IMR-90 (cell line): ENCODE results near the gene PI4KA. TPM values are rescaled to one million over a fixed set of nuclear protein-coding genes. Genes with fewer than 3 reads are reported as not detected.
"Not testable (repeated sequence)": the region's sequence is repeated elsewhere in the genome, so short reads cannot be mapped to it uniquely, and the experiment has no call there.

Experiments
- ATAC-seq: fragments of 200-7000 bp; cut with Tn5 transposase; 2 replicates; pipeline ENCODE4 v1.9.1; 2020; ENCODE audit warnings: low read depth, mild to moderate bottlenecking, moderate library complexity
- BruUV-seq: library from RNA; stranded (reverse); fragments of 400-500 nt; replicated peaks from 2 replicates; lab custom pipeline; 2021; lab: Mats Ljungman, UMichigan
- CTCF ChIA-PET: fragments of 300-600 bp; formaldehyde crosslinking; extraction: SDS; loops from one replicate; lab custom pipeline; 2021; ENCODE audit warnings: antibody characterized with exemption; lab: Yijun Ruan, JAX
- POLR2A ChIA-PET: fragments of 300-600 bp; sonication (Branson Sonifier 250); formaldehyde crosslinking; loops from one replicate; lab custom pipeline; 2022; ENCODE audit warnings: antibody characterized with exemption; ENCODE audit not compliant: unreplicated experiment; lab: Charles Lee
- DNase-seq: peaks from one replicate; pipeline ENCODE4 v3.0.0; 2013
- H2AFZ ChIP-seq: replicated peaks from 2 replicates; pipeline ENCODE3; 2013; ENCODE audit warnings: low read length, mild to moderate bottlenecking; ENCODE audit not compliant: poor library complexity
- H2AK5ac ChIP-seq: 2 replicates; pipeline ENCODE4 v1.6.1; 2013; ENCODE audit warnings: low read depth, low read length, inconsistent platforms
- H2AK9ac ChIP-seq: replicated peaks from 2 replicates; pipeline ENCODE3; 2013; ENCODE audit warnings: mild to moderate bottlenecking, low read depth, low read length, moderate library complexity; ENCODE audit not compliant: poor library complexity
- H2BK120ac ChIP-seq: 2 replicates; pipeline ENCODE4 v1.6.1; 2013; ENCODE audit warnings: low read depth, low read length, inconsistent platforms
- H2BK15ac ChIP-seq: 3 replicates; pipeline ENCODE4 v1.6.1; 2013; ENCODE audit warnings: low read depth, low read length, inconsistent platforms
- H2BK20ac ChIP-seq: 2 replicates; pipeline ENCODE4 v1.6.1; 2013; ENCODE audit warnings: low read depth, mild to moderate bottlenecking, inconsistent platforms, low read length, moderate library complexity
- H2BK5ac ChIP-seq: 2 replicates; pipeline ENCODE4 v1.6.1; 2013; ENCODE audit warnings: mild to moderate bottlenecking, low read depth, low read length, inconsistent platforms; ENCODE audit not compliant: poor library complexity, severe bottlenecking
- H3K14ac ChIP-seq: replicated peaks from 2 replicates; pipeline ENCODE4 v1.6.1; 2013; ENCODE audit warnings: low read depth, low read length, inconsistent platforms
- H3K18ac ChIP-seq: 2 replicates; pipeline ENCODE4 v1.6.1; 2013; ENCODE audit warnings: low read depth, low read length, control low read depth
- H3K23ac ChIP-seq: 2 replicates; pipeline ENCODE4 v1.6.1; 2013; ENCODE audit warnings: low read depth, low read length, inconsistent platforms
- H3K27ac ChIP-seq: 2 replicates; pipeline ENCODE4 v1.5.1; 2013; ENCODE audit warnings: mild to moderate bottlenecking, control low read depth, low read length; ENCODE audit not compliant: insufficient read depth
- H3K27me3 ChIP-seq: 2 replicates; pipeline ENCODE4 v1.6.1; 2013; ENCODE audit warnings: low read length; ENCODE audit not compliant: control insufficient read depth, insufficient read depth
- H3K36me3 ChIP-seq: 2 replicates; pipeline ENCODE4 v1.6.1; 2013; ENCODE audit warnings: low read length, mixed read lengths; ENCODE audit not compliant: control insufficient read depth, insufficient read depth
- H3K4ac ChIP-seq: 2 replicates; pipeline ENCODE4 v1.6.1; 2013; ENCODE audit warnings: low read depth, low read length, inconsistent platforms
- H3K4me1 ChIP-seq: 2 replicates; pipeline ENCODE4 v1.6.1; 2013; ENCODE audit warnings: low read length, mixed read lengths; ENCODE audit not compliant: control insufficient read depth, insufficient read depth
- H3K4me2 ChIP-seq: 2 replicates; pipeline ENCODE4 v1.6.1; 2013; ENCODE audit warnings: low read depth, mild to moderate bottlenecking, control low read depth, low read length, moderate library complexity
- H3K4me3 ChIP-seq: 2 replicates; pipeline ENCODE4 v1.5.1; 2013; ENCODE audit warnings: low read depth, mild to moderate bottlenecking, control low read depth, low read length, moderate library complexity; ENCODE audit not compliant: insufficient read depth
- H3K56ac ChIP-seq: 2 replicates; pipeline ENCODE4 v1.6.1; 2013; ENCODE audit warnings: low read length, inconsistent platforms; ENCODE audit not compliant: insufficient read depth; ENCODE audit errors: extremely low read depth
- H3K79me1 ChIP-seq, 2 experiments: 2 replicates each; pipeline ENCODE4 v1.6.1; 2013; ENCODE audit warnings: low read length in 2 of 2, inconsistent platforms in 1 of 2, low read depth in 1 of 2
- H3K9ac ChIP-seq: 2 replicates; pipeline ENCODE4 v1.6.1; 2013; ENCODE audit warnings: low read depth, low read length, control low read depth
- H3K9me1 ChIP-seq: 2 replicates; pipeline ENCODE4 v1.6.1; 2013; ENCODE audit warnings: low read length, inconsistent platforms; ENCODE audit not compliant: insufficient read depth
- H3K9me3 ChIP-seq: 2 replicates; pipeline ENCODE4 v1.6.1; 2013; ENCODE audit warnings: low read length; ENCODE audit not compliant: control insufficient read depth, insufficient read depth
- H4K20me1 ChIP-seq: 2 replicates; pipeline ENCODE4 v1.6.1; 2013; ENCODE audit warnings: low read length, inconsistent platforms; ENCODE audit not compliant: insufficient read depth
- H4K5ac ChIP-seq: 2 replicates; pipeline ENCODE4 v1.6.1; 2013; ENCODE audit warnings: mild to moderate bottlenecking, low read depth, low read length, control low read depth
- H4K8ac ChIP-seq, 2 experiments: 2 replicates each; pipeline ENCODE4 v1.6.1; 2013; ENCODE audit warnings: low read depth in 2 of 2, low read length in 2 of 2, control low read depth in 1 of 2, inconsistent platforms in 1 of 2
- H4K91ac ChIP-seq: 2 replicates; pipeline ENCODE4 v1.6.1; 2013; ENCODE audit warnings: low read depth, low read length, inconsistent platforms; ENCODE audit not compliant: insufficient read depth
- WGBS, 2 experiments: methylation state at CpG; one replicate each; pipeline versions ENCODE4 v1.1.5 to v1.1.7; 2013; ENCODE audit warnings: missing lambda C conversion rate in 2 of 2; ENCODE audit not compliant: insufficient read length in 1 of 2; ENCODE audit errors: extremely low coverage in 2 of 2; 5-methylcytosine and 5-hydroxymethylcytosine counted together
- dilution Hi-C: fragments of 300-500 bp; cut with HindIII; formaldehyde crosslinking; loops from one replicate; pipeline ENCODE4 v1.14.3; 2018; ENCODE audit warnings: low sequenced_read_pairs; ENCODE audit not compliant: unreplicated experiment
- in situ Hi-C: fragments of 300-500 bp; cut with MboI; formaldehyde crosslinking; loops from 3 replicates; pipeline ENCODE4 v1.14.3; 2019; ENCODE audit warnings: low sequenced_read_pairs, inconsistent platforms, mixed read lengths
- intact Hi-C: fragments of 100-400 bp; cut with micrococcal nuclease; formaldehyde crosslinking; loops from 2 replicates; pipeline ENCODE4 v1.10.0; 2022
- polyA plus RNA-seq, 3 experiments: library from polyadenylated mRNA; depleted of rRNA; stranded (reverse); fragments of >200 nt; gene quantifications; 2 replicates each; pipeline ENCODE4 v1.2.3, GENCODE V29; 2012; ENCODE audit warnings: low replicate concordance in 1 of 3
- total RNA-seq: library from RNA; depleted of rRNA; stranded (reverse); fragments of >200 nt; gene quantifications from 2 replicates; pipeline ENCODE4 v1.2.3, GENCODE V29; 2012

The PI4KA gene
- total and polyA plus RNA-seq, 2 of the 4 experiments (the other 2 are of a cell fraction), result 16.8 to 35.5 TPM

GRCh38 chr22:20699856-20700255 is 158.8 kb downstream of the PI4KA start:
- CTCF ChIA-PET, H3K14ac ChIP-seq, ATAC-seq, H3K23ac ChIP-seq, H3K9ac ChIP-seq, H2BK5ac ChIP-seq, BruUV-seq, H3K56ac ChIP-seq, H2AK9ac ChIP-seq, H4K20me1 ChIP-seq, H3K18ac ChIP-seq, H2AFZ ChIP-seq, H3K27ac ChIP-seq, H3K4ac ChIP-seq, H4K91ac ChIP-seq, H3K4me3 ChIP-seq, dilution Hi-C loops, H2BK120ac ChIP-seq, H3K9me1 ChIP-seq, H3K79me1 ChIP-seq, H3K36me3 ChIP-seq, H4K8ac ChIP-seq, POLR2A ChIA-PET, DNase-seq, in situ Hi-C loops, H2BK15ac ChIP-seq, H3K4me1 ChIP-seq, H4K5ac ChIP-seq, H2AK5ac ChIP-seq, H3K4me2 ChIP-seq, H3K27me3 ChIP-seq, H3K9me3 ChIP-seq, H2BK20ac ChIP-seq: not testable (repeated sequence)
- 100% methylated on average over 4 of the region's 9 CpGs; no CpG with 5 or more reads in 1 of the 2 experiments for WGBS, 2 experiments
- intact Hi-C loops, result loop anchor here (5.0 kb wide), 1 partner anchor 93 kb away; no protein-coding TSS in a partner anchor
